NCI-H1436 treated with DMSO at 0.1 percent for 48 hours (cell line): Measurements from ENCODE around the gene TMEM215.
"Not testable (repeated sequence)": the region's sequence is repeated elsewhere in the genome, so short reads cannot be mapped to it uniquely, and the experiment has no call there.

ENCODE experiments used
- DNase-seq: peaks from one replicate; lab custom pipeline; 2025; lab: John Stamatoyannopoulos, UW

The TMEM215 gene

GRCh38 chr9:32783168-32783891 lies at the start of gene TMEM215:
TSS of gene TMEM215 (plus strand) at chr9:32783540. CDS start at chr9:32784184, 644 bp downstream.
- DNase-seq: no peak

- DNase-seq: no peak
These were observed 47.9 kb upstream of the TMEM215 start for GRCh38 chr9:32735476-32735875.

- DNase-seq: no peak
These were observed 46.0 kb upstream of the TMEM215 start for GRCh38 chr9:32737378-32737777.

GRCh38 chr9:32738501-32739172 lies 44.7 kb upstream of the TMEM215 start:
- DNase-seq: no peak

GRCh38 chr9:32741706-32742105 lies 41.6 kb upstream of the TMEM215 start:
- DNase-seq: no peak

GRCh38 chr9:32742296-32742695 lies 41.0 kb upstream of the TMEM215 start:
- DNase-seq: no peak

GRCh38 chr9:32748013-32748412 lies 35.3 kb upstream of the TMEM215 start:
- DNase-seq: no peak

- DNase-seq: no peak
These were observed 27.6 kb upstream of the TMEM215 start for GRCh38 chr9:32755730-32756129.

GRCh38 chr9:32764139-32764538 lies 19.2 kb upstream of the TMEM215 start:
- no peak for DNase-seq

- DNase-seq: no peak
These were observed 8.1 kb upstream of the TMEM215 start for GRCh38 chr9:32775283-32775682.

GRCh38 chr9:32776201-32776600 lies 7.1 kb upstream of the TMEM215 start:
- no peak for DNase-seq

- DNase-seq: no peak
These were observed 718 bp upstream of the TMEM215 start for GRCh38 chr9:32782476-32783167.

- no peak for DNase-seq
These were observed 4.5 kb downstream of the TMEM215 start for GRCh38 chr9:32787816-32788215.

- not testable (repeated sequence) for DNase-seq
These were observed 12.7 kb downstream of the TMEM215 start for GRCh38 chr9:32796015-32796414.

GRCh38 chr9:32801530-32801929 lies 18.2 kb downstream of the TMEM215 start:
- no peak for DNase-seq

- no peak for DNase-seq
These were observed 23.9 kb downstream of the TMEM215 start for GRCh38 chr9:32807217-32807616.

- no peak for DNase-seq
These were observed 27.9 kb downstream of the TMEM215 start for GRCh38 chr9:32811246-32811645.

GRCh38 chr9:32820322-32820721 lies 37.0 kb downstream of the TMEM215 start:
- no peak for DNase-seq

GRCh38 chr9:32823101-32823500 lies 39.8 kb downstream of the TMEM215 start:
- DNase-seq: no peak

- DNase-seq: no peak
These were observed 40.2 kb downstream of the TMEM215 start for GRCh38 chr9:32823551-32823950.

- DNase-seq: no peak
These were observed 41.9 kb downstream of the TMEM215 start for GRCh38 chr9:32825203-32825602.

GRCh38 chr9:32828861-32829260 lies 45.5 kb downstream of the TMEM215 start:
- DNase-seq: no peak

- DNase-seq: no peak
These were observed 49.0 kb downstream of the TMEM215 start for GRCh38 chr9:32832346-32832745.
